ENCODE data around the gene ISCU.

DNA sequence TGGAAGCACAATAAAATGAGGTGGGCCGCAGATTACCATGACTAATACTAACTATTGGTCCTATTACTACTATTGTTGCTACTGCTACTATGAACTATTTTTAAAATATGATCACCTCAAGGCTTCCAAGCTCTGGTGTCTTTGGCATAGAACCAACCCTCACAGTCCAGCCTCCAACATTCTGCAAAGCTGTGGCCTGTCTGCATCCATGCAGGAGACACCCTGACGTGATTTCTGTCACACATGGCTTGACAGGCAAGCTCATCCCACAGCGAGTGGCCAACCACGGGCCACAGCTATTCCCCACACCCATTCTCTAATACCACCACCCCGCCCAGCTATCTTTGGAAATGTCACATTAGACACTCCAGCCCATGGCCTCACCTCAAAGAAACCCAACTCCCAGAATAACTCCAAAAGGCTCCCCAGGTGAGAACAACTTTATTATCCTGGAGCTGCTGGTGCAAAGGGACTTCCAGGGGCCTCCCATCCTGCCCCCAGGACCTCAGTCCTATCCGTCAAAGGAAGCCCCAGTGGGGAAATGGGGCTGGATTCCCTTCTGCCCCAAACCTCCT, 14.4 kb downstream of the ISCU start:
- TF ChIP-seq, protein P1, sequence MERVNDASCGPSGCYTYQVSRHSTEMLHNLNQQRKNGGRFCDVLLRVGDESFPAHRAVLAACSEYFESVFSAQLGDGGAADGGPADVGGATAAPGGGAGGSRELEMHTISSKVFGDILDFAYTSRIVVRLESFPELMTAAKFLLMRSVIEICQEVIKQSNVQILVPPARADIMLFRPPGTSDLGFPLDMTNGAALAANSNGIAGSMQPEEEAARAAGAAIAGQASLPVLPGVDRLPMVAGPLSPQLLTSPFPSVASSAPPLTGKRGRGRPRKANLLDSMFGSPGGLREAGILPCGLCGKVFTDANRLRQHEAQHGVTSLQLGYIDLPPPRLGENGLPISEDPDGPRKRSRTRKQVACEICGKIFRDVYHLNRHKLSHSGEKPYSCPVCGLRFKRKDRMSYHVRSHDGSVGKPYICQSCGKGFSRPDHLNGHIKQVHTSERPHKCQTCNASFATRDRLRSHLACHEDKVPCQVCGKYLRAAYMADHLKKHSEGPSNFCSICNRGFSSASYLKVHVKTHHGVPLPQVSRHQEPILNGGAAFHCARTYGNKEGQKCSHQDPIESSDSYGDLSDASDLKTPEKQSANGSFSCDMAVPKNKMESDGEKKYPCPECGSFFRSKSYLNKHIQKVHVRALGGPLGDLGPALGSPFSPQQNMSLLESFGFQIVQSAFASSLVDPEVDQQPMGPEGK (CRISPR knock-in tag; IDR thresholded peaks at IDR 0.05; ENCODE audit: borderline replicate concordance), result no peak
- TF ChIP-seq, protein P2, sequence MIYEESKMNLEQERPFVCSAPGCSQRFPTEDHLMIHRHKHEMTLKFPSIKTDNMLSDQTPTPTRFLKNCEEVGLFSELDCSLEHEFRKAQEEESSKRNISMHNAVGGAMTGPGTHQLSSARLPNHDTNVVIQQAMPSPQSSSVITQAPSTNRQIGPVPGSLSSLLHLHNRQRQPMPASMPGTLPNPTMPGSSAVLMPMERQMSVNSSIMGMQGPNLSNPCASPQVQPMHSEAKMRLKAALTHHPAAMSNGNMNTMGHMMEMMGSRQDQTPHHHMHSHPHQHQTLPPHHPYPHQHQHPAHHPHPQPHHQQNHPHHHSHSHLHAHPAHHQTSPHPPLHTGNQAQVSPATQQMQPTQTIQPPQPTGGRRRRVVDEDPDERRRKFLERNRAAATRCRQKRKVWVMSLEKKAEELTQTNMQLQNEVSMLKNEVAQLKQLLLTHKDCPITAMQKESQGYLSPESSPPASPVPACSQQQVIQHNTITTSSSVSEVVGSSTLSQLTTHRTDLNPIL (CRISPR knock-in tag; IDR thresholded peaks at IDR 0.05; ENCODE audit: low read depth), result no peak

Measured in SK-N-SH treated with all-trans-retinoic acid at 6 μM for 48 hours (cell line).